ENCODE results near the gene TSSC4. TPM values are rescaled to one million over a fixed set of nuclear protein-coding genes. Genes with fewer than 3 reads are reported as not detected.

The TSSC4 gene
- total RNA-seq, 4 donors from 2014 or later, result 37.5 to 62.3 (median 45.1) TPM

- Histone ChIP-seq H3K27ac (no peak overlapping the region), H3K9me3 (no peaks in the 10 kb centered on the region), H3K4me1 (peaks cover 15 to 29% of the 10 kb centered on the region in 2 donors), H3K27me3 (no peaks in the 10 kb centered on the region), H3K36me3 (peaks cover 29 to 44% of the 10 kb centered on the region in 2 donors), H3K4me3 (replicated peaks in 1 of 3) (no peak overlapping the region)
- DNase-seq, result no peak
- TF ChIP-seq CTCF (IDR thresholded peaks at IDR 0.05), result no peak
- TF ChIP-seq POLR2A (IDR thresholded peaks at IDR 0.05), result no peak
- WGBS, 2 donors, result 86 to 88% methylated on average over 11 to 26 of the region's 34 CpGs
- intact Hi-C loops (cut with DNase I), result no loop called here
Observed at GRCh38 chr11:2393941-2394817, 6.4 kb upstream of the TSSC4 start.

GRCh38 chr11:2394818-2395105, 5.8 kb upstream of the TSSC4 start:
- DNase-seq, result no peak
- no peaks in the 10 kb centered on the region for H3K9me3 ChIP-seq
- intact Hi-C loops (cut with DNase I), result no loop called here
- 100% methylated on average over 1 to 3 of the region's 8 CpGs for WGBS, 2 donors
- H3K4me1 ChIP-seq, result peaks cover 15 to 28% of the 10 kb centered on the region in 2 donors
- no peaks in the 10 kb centered on the region for H3K27me3 ChIP-seq
- H3K4me3 ChIP-seq (replicated peaks in 1 of 3), result no peak overlapping the region
- TF ChIP-seq CTCF (IDR thresholded peaks at IDR 0.05) (no peak), POLR2A (IDR thresholded peaks at IDR 0.05) (no peak)
- peaks cover 29 to 44% of the 10 kb centered on the region in 2 donors for H3K36me3 ChIP-seq
- H3K27ac ChIP-seq, result no peak overlapping the region

GRCh38 chr11:2395211-2395730, 5.3 kb upstream of the TSSC4 start:
- TF ChIP-seq CTCF (IDR thresholded peaks at IDR 0.05) (no peak), POLR2A (IDR thresholded peaks at IDR 0.05) (no peak)
- H3K4me3 ChIP-seq (replicated peaks in 1 of 3), result no peak overlapping the region
- no peaks in the 10 kb centered on the region for H3K9me3 ChIP-seq
- DNase-seq, result no peak
- H3K27me3 ChIP-seq, result no peaks in the 10 kb centered on the region
- H3K36me3 ChIP-seq, result peaks cover 29 to 44% of the 10 kb centered on the region in 2 donors
- no peak overlapping the region for H3K27ac ChIP-seq
- intact Hi-C loops (cut with DNase I), result no loop called here
- H3K4me1 ChIP-seq, result peaks cover 13 to 23% of the 10 kb centered on the region in 2 donors
- 90 to 91% methylated on average over 11 to 21 of the region's 26 CpGs for WGBS, 2 donors

- intact Hi-C loops (cut with DNase I), result no loop called here
- no peak overlapping the region for H3K27ac ChIP-seq
- DNase-seq, result no peak
Observed at GRCh38 chr11:2395856-2396255, 4.7 kb upstream of the TSSC4 start.

More at GRCh38 chr11:2395856-2396255, 4.7 kb upstream of the TSSC4 start:
- TF ChIP-seq CTCF (IDR thresholded peaks at IDR 0.05) (no peak), POLR2A (IDR thresholded peaks at IDR 0.05) (no peak)
- WGBS, 2 donors, result 85 to 93% methylated on average over 8 to 11 of the region's 17 CpGs
- H3K36me3 ChIP-seq, result peaks cover 29 to 39% of the 10 kb centered on the region in 2 donors
- no peak overlapping the region for H3K4me3 ChIP-seq (replicated peaks in 1 of 3)
- H3K27me3 ChIP-seq, result no peaks in the 10 kb centered on the region
- H3K4me1 ChIP-seq, result peaks cover 10 to 17% of the 10 kb centered on the region in 2 donors
- H3K9me3 ChIP-seq, result no peaks in the 10 kb centered on the region
